Skin of body (tissue), 2 donors: ENCODE data around the gene GALNT2. TPM values are rescaled to one million over a fixed set of nuclear protein-coding genes. Genes with fewer than 3 reads are reported as not detected.

Source experiments
- DNase-seq: peaks from one replicate; lab custom pipeline; 2025; lab: John Stamatoyannopoulos, UW
- total RNA-seq: library from RNA; depleted of rRNA; stranded (reverse); fragments of >200 nt; gene quantifications from one replicate; pipeline ENCODE4 v1.2.3, GENCODE V29; 2014

The GALNT2 gene
- total RNA-seq, 1 donor from 2014 or later: 32.0 TPM

DNA sequence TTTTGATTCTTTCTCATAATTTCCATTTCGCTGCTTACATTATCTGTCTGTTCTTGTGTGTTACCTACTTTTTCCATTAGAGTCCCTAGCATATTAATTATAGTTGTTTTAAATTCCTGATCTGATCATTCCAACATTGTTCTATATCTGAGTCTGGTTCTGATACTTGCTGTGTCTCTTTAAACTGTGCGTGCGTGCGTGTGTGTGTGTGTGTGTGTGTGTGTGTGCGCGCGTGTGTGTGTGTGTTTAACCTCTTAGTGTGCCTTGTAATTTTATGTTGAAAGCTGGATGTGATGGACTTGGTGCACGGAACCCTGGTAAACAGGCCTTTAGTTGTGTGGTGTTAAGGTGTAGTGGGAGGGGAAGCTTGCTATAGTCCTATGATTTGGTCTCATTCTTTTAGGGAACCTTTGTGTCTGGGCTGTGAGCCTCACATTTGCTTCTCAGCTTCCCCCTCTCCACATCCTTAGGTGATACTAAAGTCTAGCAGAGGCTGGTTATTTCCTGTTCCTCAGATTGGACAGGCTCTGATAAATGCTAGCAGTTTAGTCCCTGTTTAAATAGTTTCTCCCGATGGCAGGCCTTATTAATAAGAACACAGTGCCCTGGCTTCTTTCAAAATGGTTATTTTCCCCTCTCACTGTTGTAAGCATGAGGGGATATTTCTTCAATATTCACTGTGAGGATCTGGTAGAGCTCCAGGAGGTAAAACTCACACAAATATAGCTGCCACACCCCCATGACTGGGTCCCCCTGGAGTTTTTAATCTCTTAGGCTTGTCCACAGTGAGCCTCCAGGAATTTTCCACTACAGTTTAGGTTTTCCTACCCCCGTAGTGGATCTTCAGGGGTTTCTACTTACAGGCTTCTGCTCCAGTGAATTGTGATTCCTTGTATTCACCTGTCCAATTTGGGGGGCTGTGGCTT is 118.3 kb downstream of the GALNT2 start:
- no peak for DNase-seq

DNA sequence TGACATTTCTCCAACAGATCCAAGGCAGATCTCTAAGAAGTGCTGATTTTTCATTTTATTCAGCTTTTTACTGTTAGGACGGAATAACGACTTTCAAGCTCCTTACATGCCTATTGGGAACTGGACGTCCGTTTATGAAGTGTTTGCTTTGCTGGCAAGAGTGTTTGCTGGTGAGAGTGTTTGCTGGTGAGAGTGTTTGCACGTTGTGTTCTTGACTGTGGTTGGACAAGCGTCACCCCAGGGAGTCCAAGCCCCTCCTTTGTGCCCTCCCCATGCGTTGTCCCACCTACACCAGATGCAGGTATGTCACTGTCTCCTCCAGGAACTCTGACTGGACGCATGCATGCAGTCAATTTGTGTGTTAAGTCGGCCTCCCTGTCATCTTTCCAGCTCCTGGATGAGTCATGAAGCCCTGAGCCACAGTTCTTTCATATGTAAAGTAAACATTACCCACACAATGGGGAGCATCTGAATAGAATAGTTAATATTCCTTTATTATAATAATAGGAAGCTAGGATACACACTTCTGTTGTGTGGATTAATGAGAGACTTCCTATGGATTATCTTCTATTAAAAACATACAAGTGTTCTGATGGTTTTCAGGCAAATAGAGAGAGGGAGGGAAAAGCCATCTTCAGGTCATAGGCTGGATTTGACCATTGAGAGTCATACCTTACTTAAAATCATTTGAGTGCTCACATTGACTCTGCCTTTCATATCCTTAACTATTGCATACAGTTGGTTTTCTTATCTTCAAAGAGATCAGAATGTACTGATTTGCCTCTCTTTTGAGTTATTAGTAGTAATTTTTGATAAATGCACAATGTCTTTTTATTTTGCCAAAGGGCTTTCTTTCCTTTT is 119.2 kb downstream of the GALNT2 start:
- DNase-seq: peak; percentile 8

DNA sequence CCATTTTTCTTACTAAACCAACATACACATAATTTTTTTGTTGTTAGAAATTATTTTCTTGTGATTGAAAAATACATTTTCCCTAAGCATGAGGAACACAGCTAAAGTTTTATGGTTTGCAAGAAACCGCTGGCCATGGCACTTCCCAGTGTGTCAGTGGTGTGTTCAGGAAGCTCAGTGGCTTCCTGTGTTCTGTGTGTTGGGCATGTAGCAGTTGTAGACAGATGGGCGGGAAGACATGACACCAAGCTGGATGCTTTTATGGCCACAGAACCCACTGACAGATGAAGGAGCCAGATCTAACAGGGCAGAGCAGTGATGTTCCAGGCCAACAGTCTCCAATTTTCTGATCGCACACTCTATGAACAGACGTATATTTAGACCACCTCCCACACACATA is 119.8 kb downstream of the GALNT2 start:
- no peak for DNase-seq

DNA sequence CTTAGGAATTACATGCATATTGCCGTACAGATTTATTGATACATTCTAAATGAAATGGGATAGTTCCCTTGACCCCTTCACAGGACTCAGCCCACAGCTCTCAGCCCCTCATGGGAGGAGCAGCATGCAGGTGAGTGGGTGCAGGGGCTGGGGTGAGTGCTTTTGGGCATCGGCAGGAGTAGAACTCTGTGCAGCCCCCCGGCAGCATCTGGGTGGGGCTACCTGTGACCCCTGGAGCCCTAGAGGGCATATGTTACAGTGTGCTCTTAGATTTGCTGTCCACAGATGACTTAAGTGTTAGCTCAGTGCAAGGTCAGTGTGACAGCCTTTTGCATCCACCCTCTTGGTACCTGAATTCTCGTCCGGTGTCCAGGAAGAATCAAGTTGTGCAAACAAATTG is 120.3 kb downstream of the GALNT2 start:
- DNase-seq: no peak

DNA sequence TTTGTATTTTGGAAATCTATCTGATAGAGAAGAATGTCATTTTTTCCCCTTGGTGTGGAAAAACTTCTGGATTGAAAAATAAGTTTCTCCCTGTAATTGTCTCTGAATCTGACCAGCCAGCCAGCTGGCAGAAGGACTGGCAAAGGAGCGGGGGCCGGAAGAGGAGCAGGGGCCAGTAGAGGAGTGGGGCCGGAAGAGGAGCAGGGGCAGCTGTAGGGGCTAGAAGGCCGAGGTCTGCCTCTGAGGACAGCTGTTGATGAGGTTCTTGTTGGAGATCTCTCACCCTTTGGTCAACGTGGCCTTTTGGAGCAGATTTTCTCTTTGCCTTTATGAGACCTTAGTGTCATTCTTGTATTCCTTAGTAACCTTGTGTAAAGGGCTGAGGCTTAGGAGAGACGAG is 121.8 kb downstream of the GALNT2 start:
- no peak for DNase-seq

DNA sequence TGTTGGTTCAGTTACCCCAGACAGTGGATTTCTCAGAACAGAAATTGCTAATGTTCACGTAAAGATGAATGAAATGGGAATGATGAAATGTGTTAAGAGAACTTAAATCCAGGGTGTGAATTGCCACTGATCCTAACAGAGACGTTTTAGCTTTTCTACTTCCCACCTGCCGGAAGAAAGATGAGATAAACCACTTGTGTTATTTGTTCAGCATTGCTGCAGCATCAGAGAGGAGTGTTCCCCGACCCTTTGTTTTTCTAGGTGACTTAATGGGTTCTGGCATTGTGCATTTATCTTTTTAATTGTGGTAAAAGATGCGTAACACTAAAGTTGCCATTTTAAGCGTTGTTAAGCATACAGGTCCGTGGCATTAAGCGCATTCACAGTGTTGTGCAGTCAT is 122.3 kb downstream of the GALNT2 start:
- no peak for DNase-seq

DNA sequence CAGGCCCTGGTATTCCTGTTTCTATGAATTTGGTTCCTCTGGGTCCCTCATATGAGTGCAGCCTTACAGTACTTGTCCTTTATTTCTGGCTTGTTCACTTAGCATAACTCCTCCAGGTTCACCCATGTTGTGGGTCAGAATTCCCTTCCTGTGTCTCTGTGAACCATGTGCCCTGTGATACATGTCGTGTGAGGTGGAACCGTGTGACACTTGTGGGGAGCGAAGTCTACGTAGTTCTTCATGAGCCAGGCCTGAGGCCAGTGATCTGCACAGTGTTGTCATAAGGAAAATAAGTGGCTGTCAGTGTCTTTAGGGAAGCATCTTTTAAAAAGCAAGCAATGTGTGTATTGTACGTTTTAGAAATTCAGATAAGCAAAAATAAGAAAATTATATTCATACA is 122.8 kb downstream of the GALNT2 start:
- DNase-seq: no peak

DNA sequence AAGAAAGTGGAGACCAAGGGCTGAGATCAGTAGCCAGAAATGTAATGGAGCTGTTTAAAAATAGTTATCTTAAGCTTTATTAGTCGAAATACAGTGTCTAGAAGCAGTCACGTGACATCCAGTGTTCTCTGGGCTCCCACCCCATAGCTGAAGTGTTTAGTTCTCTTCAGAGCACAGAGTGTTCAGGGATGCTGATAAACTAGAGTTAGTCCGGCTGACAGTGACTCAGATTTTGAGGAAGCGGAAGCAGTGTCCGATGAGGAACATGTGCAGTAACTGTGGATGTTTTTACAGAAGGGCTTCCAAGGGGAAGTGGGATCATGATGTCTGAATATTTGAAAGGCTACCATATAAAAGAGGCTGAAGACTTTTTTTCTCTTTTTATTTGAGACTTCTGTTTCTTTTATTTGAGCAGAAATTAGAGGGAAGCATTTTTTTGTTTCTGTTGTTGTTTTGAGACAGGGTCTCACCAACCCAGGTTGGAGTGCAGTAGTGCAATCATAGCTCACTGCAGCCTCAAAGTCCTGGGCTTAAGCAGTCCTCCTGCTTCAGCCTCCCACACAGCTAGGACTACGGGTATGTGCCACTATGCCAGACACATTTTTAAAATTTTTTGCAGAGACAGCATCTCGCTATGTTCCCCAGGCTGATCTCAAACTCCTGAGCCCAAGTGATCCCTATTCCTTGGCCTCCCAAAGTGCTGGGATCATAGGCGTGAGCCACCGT is 124.2 kb downstream of the GALNT2 start:
- peak; percentile 52 for DNase-seq

DNA sequence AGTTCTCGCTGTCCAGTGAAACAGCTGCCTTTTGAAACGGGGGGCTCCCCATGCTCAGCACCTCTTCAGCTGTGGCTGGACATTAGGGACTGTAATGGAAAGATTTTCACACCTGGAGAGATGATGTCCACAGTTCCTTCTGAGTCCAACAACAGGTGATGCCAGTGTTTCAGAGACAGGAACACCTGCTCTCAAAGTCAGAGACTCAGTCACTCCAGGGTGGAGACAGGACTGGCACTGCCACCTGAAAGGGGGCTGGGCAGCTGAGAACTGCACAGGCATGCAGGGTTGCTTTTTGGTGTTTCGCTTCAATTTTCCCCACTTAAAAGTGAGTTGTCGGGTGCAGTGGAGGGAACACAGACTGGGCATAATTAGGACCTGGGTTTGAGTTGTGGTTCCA is 124.8 kb downstream of the GALNT2 start:
- DNase-seq: no peak

DNA sequence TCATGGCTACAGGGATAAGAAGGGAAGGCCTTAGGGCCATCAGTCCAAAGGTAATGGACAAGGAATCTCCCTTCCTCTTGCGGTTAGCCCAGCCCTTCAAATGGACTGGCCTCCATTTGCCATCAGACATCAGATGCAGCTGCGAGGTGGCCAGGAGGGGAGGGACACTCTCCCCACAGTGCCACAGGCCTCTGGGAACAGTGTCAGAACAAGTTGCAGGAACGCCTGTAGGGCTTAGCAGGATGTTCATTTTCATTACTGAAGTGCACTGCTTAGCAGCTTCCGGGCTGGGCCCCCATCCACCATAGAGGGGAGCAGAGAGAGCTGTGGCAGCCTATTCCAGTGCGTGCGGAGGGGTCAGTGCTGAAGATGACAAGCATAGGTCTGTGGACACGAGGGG is 127.5 kb downstream of the GALNT2 start:
- DNase-seq: no peak

DNA sequence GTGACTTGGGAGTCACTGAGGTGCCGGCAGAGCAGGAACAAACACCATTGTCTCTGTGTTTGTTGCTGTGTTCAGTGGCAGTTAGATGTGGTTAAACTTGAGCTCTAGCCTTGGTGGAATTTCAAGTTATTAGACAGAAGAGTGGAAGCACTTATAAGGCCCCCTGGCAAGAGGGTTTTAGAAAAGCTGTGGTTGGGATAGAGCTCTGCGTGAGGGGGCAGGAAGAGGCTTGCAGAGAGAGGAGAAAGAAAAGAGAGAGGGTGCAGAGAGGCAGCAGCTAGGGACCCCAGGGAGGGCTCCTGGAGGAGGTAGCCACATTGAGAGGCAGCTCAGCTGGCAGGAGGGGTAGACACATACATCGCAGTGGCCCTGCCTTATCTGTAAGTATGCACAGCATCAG is 128.2 kb downstream of the GALNT2 start:
- no peak for DNase-seq

DNA sequence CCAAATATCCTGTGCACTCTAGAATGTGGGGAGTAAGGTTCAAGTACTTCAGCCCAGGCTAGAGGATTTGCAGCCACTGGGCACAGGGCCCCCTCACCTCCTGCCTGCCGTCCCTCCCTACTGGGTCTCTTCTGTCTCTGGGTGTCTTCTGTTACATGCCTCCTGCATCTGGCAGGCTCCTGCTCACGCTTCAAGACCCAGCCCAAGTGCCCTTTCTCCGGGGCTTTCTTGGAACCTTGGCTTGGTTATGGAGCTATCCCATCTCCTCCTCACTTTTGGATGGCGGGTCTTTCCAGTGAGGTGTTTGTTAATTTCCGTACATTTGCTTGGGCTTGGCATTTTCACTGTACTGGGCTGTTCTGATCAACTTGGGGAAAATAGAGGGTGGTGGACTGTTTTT is 129.0 kb downstream of the GALNT2 start:
- no peak for DNase-seq

DNA sequence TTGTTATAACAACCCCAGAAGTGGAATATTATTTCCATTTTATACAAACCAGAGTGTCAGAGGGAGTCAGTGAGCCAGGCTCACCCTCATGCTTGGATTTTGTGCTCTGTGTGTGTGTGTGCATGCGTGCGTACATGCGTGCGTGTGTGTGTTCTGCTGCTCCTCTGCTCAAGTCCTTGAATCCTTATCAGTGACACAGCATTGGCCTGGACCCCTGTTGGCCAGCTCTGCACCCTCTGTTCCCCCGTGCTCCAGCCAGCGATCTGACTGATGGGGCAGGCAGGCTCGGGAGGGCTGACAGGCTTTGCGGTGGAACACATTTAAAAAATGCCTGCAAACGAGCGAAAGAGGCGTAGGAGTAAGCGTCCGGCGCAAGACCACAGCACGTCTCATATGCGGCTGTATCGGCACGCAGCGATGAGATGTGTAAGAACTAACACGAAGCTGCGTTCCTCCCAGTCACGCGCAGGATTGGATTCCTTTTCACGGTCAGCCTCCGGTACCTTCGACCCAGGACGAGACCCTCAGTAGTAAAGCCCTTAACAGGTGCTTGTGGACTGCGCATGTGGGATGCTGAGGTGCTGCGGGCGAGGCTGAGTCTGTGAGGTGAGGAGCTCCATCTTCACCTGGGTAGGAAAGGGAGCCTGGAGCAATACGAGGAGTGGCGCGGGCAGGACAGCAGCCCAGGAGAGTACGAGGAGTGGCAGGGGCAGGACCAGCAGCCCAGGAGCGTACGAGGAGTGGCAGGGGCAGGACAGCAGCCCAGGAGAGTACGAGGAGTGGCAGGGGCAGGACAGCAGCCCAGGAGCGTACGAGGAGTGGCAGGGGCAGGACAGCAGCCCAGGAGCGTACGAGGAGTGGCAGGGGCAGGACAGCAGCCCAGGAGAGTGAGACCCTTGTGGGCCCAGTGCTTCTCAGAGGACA is 130.9 kb downstream of the GALNT2 start:
- DNase-seq: no peak

DNA sequence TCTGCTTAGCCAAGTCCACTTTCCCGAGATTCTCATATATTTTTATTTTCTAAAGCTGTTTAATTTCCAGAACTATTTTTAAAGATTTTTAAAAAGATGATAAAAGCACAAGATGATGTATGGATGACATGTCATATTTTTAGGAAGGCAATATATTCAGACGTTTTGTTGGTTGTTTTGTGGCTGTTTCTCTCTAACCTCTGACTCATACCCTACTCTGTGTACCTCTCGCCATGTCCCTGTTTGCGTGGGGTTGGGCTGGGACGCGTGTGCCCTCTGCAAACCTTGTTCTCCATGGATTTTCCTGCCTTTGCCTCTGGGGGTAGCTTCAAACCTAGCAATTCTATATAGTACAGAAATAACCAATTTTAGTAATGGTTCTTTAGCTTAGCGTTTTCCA is 132.0 kb downstream of the GALNT2 start:
- DNase-seq: no peak

DNA sequence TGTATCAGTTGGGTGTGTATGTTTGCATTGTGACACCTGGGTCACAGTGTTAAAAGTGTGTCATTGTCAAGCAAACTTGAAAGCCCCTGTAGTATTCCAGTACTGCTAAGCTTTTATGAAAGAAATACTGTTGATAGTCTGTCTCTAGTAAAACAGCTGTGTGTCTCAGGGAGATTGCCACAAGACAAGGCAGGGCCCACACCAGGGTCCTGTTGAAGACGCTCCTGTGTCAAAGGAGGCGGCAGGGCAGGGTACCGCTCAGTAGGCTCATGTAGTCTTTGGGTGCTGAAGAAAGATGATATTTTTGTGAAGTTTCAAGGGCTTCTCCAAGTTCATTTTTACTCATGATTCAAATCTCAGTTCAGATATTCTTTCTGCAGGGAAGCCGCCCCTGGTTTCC is 132.5 kb downstream of the GALNT2 start:
- no peak for DNase-seq

DNA sequence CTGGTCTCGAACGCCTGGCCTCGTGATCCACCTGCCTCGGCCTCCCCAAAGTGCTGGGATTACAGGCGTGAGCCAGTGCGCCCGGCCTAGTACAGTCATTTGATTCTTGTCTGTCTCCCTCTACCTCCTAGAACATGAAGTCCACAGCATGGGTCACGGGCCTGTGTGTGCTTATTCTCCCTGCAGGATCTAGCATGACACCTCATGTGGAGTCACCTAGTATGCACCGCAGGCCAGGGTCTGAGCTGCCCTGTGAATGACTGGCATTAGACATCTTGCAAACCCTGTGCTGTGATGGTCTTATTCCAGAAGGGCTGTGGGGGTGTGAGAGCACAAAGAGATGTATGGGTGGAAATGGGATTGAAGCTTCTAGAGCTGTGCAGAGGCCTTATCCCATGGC is 133.2 kb downstream of the GALNT2 start:
- DNase-seq: no peak

DNA sequence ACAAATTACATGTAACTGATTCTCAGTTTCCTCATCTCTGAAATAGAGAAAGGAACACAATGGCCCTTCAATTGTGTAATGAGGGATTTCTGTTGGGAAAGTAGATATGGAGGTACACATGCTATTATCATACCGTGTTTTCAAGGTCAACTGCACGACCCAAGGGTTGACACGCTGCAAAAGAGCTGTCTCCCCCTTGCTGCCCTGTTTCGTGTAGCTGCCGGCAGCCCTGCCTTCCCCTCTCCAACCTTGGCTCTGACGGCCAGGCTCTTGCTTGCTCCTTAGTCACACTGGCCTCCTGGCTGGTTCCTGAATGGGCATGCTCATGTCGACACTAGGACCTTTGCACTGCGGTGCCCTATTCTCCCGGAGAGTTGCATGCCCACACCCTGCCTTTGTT is 134.4 kb downstream of the GALNT2 start:
- DNase-seq: no peak

DNA sequence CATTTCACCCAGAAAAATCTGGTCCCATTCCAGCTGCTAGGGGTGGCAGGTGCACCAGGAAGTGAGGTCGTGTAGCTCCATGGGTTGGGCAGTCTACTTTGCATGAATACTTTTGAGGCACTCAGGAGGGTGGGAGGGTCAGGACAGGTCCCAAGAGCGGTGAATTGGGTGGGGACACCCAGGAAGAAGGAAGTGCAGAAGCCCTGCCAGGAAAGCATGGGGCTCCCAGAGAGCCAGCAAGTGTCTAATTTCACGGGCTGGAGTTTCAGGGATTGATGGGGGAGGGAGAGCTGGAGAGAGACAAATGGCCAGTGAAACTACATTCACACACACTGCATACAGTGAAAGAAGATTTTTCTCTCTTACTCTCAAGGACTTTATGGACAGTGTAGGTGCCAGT is 137.8 kb downstream of the GALNT2 start:
- no peak for DNase-seq

DNA sequence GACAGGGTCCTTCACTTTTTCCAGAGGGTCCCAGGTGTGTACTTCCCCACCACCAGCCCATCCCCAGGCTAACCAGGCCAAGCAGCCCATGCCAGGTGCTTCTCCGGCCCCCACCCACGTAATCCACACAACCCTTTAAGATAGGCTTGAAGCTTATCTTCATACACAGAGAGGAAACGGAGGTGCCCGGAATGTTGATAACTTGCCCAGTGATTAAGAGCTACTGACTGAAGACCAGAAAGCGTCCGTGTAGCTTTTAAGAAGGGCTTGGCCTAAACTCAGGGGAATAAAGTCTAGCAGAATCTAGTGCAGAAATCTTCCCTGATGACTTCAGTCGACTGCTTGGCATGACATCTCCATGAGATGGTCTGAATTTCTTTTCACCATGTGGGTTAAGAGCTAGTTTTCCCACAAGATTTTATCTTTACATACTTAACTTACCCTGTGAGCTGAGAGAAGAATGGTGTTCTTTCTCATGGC is 138.7 kb downstream of the GALNT2 start:
- no peak for DNase-seq

DNA sequence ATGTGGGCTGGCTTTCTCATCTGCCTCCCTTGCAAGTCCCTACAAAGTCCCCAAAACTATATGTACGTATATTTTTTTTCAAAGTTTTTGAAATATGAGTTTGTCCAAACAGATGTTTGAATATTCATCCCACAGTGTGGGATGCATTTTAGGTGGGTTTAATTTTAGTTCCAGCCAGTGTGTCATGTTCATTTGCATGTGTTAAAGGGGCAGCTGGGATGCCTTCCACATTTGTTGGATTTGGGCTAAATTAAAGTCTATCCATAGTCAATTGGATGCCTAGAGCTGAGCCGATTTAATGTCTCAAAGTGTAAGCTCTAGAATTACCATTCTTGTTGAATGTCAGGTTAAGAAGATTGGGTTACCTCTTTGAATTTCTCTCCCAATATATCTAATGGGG is 139.2 kb downstream of the GALNT2 start:
- DNase-seq: no peak

DNA sequence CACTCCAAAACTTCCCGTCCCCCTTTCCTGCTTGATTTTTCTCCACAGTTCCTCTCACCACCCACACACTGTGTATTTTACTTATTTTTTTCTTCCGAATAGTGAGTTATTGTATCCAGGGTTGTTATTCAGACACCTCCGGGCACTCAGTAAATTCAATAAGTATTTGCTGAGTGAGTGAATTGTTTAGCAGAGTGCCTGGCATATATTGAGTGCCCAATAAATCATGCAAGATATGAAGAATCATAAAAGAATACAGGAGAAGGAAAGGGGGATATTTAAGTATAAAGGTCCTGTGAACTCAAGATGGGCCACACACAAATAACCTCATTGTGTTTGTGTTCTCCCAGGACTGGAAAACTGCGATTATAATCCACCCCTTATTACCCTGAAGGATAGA is 139.9 kb downstream of the GALNT2 start:
- no peak for DNase-seq
